ENCODE measurements around the gene SLC25A51.
"Not testable (repeated sequence)": the region's sequence is repeated elsewhere in the genome, so short reads cannot be mapped to it uniquely, and the experiment has no call there.

Gene SLC25A51

GRCh38 chr9:37902796-37903646 lies 906 bp downstream of the SLC25A51 start:
- peak; percentile 31 for DNase-seq

GRCh38 chr9:37902131-37902530 lies 1.8 kb downstream of the SLC25A51 start:
- DNase-seq: no peak

GRCh38 chr9:37899041-37899440 lies 4.9 kb downstream of the SLC25A51 start:
- no peak for DNase-seq

- DNase-seq: no peak
These were observed 6.3 kb downstream of the SLC25A51 start for GRCh38 chr9:37897665-37898064.

GRCh38 chr9:37892063-37892462 lies 11.9 kb downstream of the SLC25A51 start:
- DNase-seq: no peak

- DNase-seq: not testable (repeated sequence)
These were observed 12.9 kb downstream of the SLC25A51 start for GRCh38 chr9:37891042-37891441.

- no peak for DNase-seq
These were observed 14.4 kb downstream of the SLC25A51 start for GRCh38 chr9:37889536-37889935.

GRCh38 chr9:37887977-37888583 lies 15.8 kb downstream of the SLC25A51 start:
- peak; percentile 75 for DNase-seq

- DNase-seq: no peak
These were observed 22.9 kb downstream of the SLC25A51 start for GRCh38 chr9:37880916-37881479.

GRCh38 chr9:37876376-37876775 lies 27.6 kb downstream of the SLC25A51 start:
- DNase-seq: no peak

- DNase-seq: no peak
These were observed 30.0 kb downstream of the SLC25A51 start for GRCh38 chr9:37873955-37874354.

GRCh38 chr9:37870799-37871176 lies 33.1 kb downstream of the SLC25A51 start:
- DNase-seq: no peak

- DNase-seq: no peak
These were observed 33.7 kb downstream of the SLC25A51 start for GRCh38 chr9:37870081-37870798.

- no peak for DNase-seq
These were observed 41.4 kb downstream of the SLC25A51 start for GRCh38 chr9:37862530-37862929.

GRCh38 chr9:37859043-37859442 lies 44.9 kb downstream of the SLC25A51 start:
- DNase-seq: peak; percentile 8

- DNase-seq: no peak
These were observed 47.4 kb downstream of the SLC25A51 start for GRCh38 chr9:37856551-37856950.

GRCh38 chr9:37852222-37852621 lies 51.7 kb downstream of the SLC25A51 start:
- DNase-seq: no peak

- peak; percentile 26 for DNase-seq
These were observed 63.2 kb downstream of the SLC25A51 start for GRCh38 chr9:37840560-37841194.

GRCh38 chr9:37839496-37840461 lies 64.1 kb downstream of the SLC25A51 start:
- no peak for DNase-seq

All from inflammatory macrophage treated with lipopolysaccharide for 4 hours (primary cell).